SK-MEL-5 (cell line): Measurements from ENCODE around the gene USHBP1. TPM values are rescaled to one million over a fixed set of nuclear protein-coding genes. Genes with fewer than 3 reads are reported as not detected.
"Not testable (repeated sequence)": the region's sequence is repeated elsewhere in the genome, so short reads cannot be mapped to it uniquely, and the experiment has no call there.

ENCODE experiments used
- DNase-seq: peaks from one replicate; pipeline ENCODE4 v3.0.0-alpha.2; 2016; ENCODE audit warnings: low read depth, low spot score
- in situ Hi-C: cut with HindIII; loops from 2 replicates; pipeline ENCODE4 v1.10.0; 2016; ENCODE audit warnings: low sequenced_read_pairs, high pct_unique_total_duplicates, low pct_unique_long_range_greater_than_20kb
- total RNA-seq: library from RNA; depleted of rRNA; stranded (reverse); fragments of >200 nt; shearing (Covaris generic); gene quantifications from 2 replicates; pipeline ENCODE4 v1.2.3, GENCODE V29; 2014

USHBP1 gene
- total RNA-seq, 1 experiment from 2014 or later = not detected

DNA sequence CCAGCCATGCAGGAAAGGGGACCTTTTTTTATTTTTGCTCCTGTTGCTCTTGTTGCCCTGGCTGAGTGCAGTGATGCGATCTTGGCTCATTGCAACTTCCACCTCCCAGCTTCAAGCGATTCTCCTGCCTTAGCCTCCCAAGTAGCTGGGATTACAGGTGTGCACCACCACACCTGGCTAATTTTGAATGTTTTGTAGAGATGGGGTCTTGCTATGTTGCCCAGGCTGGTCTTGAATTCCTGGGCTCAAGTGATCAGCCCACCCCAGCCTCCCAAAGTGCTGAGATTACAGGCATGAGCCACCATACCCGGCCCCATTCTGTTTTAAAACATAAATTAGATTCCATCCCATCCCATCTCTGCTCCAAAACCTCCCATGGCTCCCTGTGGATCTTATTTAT lies 10.3 kb upstream of the USHBP1 start:
- DNase-seq, in situ Hi-C loops: not testable (repeated sequence)

DNA sequence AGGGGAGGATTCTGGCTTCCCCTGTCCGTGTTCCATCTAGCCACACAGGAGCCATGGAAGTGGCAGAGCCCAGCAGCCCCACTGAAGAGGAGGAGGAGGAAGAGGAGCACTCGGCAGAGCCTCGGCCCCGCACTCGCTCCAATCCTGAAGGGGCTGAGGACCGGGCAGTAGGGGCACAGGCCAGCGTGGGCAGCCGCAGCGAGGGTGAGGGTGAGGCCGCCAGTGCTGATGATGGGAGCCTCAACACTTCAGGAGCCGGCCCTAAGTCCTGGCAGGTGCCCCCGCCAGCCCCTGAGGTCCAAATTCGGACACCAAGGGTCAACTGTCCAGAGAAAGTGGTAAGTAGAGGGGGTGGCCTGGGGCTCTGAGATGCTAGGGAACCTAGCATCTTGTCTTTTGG lies 4.2 kb upstream of the USHBP1 start:
- in situ Hi-C loops = no loop called here
- no peak for DNase-seq

DNA sequence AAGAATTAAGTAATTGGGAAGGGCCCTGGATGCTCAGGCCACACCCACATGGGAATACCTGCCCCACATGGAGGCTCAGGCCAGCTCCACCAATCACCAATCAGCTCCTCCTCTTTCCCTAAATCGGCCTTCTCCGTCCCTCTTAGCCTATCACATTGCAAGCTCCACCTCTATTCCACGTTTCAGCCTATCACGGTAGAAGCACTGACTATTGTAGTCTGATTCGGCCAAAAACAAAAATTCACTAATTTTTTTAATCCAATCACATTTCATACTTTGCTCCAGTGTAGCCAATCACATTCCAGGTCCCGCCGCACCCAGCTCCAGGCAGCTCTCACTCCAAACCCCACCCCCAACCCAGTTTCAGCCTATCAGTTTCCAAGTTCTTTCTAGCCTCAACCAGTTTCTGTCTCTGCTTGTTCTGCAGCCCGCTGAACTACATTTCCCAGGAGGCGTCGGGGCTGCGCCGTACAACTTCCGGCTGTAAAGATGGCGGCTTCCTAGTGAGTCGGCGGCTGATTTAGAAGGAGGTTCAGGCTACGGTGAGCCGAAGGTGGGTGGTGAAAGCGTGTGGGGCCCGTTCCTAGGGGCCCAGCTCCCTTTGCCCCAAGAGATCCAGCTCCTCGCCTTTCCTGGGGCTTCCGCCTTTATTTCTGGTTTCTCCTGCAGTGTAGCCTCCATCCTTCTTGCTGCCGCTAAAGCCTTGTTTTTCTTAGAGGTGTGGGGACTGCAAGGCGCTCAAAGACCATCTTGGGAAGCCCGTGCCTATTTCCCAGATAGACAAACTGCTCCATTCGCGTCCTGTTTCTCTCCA lies 2.6 kb upstream of the USHBP1 start, which contains the start of gene BABAM1:
TSS of gene BABAM1 (plus strand) at position 469 of the 814 bp plus-strand sequence. CDS start 1,364 bp downstream, outside the sequence.
- peak; percentile 97 for DNase-seq
- in situ Hi-C loops = no loop called here

DNA sequence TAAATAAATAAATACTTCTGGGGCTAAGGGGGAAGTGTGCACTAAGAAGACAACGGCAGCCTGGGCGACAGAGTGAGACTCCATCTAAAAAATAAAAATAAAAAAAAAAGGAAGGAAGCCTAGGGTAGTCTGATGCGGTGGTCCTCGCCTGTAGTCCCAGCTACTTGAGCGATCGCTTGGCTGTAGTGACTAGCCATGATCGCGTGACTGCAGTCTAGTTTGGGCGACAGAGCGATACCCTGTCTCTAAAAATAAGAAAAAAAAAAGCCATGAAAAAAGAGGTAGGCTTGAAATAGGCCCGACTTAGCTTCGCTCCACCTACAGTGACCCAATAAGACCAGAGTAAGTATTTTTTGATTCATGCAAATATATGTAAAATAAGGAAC lies 2.0 kb upstream of the USHBP1 start:
- in situ Hi-C loops = no loop called here
- DNase-seq = no peak

DNA sequence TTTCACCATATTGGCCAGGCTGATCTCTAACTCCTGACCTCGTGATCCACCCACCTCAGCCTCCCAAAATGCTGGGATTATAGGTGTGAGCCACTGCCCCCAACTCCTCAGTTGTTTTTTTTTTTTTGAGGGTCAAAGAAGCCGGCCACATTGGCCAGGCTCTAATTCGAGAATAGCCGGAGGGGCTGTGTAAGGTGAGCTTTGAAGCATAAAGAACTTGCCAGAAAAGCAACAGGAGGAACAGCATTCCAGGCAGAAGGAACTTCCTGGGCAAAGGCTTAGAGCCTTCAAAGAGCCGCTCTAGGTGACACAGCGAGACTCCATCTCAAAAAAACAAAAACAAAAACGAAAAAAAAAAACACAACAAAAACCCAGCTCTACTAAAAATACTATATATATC lies 1.5 kb upstream of the USHBP1 start:
- in situ Hi-C loops = no loop called here
- no peak for DNase-seq

DNA sequence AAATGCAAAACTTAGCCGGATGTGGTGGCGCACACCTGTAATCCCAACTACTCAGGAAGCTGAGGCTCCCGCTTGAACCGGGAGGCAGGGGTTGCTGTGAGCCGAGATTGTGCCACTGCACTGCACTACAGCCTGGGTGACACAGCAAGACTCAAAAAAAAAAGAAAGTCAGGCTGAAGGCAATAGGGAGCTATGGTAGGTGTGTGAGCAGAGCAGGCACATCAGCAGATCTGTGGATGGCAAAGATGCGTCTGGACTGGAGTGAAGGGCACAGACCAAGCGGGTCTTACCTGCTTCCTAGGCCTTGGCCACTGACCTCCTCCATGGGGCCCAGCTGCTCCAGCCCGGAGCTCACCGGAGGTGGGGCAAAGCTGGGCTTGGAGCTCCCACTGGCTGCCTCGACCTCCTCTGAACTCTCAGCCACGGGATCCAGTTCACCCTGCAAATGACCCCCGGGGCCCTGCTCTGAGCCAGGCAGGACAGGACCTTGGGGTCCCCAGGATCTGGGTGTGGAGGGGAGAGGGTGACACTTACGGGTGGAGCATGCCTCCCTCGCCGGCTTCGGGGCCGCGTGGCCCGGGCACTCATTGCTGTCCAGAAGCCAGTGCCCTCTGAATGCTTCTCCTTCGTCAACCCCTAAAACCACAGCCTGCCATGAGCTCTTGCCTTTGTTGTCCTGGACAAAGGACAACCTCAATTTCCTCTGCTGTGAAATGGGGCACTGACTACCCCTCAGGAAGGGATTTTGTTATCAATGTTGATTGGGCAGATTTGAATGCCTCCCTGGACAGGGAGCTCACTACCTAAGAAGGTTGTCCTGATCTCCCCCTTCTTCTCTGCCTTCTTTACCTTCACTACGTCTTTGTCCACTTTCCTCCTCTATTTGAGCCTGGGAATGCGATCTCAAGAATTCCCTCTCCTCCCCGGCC lies 569 bp downstream of the USHBP1 start:
- in situ Hi-C loops = no loop called here
- no peak for DNase-seq

DNA sequence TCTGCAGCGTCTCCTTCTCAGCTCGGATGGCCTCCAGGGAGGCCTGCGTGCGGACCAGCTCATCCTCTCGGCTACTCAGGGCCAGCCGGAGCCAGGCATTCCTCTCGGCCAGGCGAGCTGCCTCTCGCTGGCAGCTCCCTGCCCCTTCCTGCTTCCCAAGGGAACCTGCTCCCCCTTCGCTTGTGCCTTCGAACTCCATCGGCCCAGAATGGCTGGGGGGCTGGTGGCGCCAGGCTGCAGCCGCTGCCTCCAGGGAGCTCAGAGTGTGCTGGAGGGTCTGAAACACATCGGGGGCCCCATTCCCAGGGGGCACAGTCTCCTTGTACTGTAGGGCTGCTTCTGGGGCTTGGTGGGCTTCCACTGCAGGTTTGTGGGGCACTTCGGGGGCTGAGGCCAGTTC lies 2.0 kb downstream of the USHBP1 start:
- no peak for DNase-seq

DNA sequence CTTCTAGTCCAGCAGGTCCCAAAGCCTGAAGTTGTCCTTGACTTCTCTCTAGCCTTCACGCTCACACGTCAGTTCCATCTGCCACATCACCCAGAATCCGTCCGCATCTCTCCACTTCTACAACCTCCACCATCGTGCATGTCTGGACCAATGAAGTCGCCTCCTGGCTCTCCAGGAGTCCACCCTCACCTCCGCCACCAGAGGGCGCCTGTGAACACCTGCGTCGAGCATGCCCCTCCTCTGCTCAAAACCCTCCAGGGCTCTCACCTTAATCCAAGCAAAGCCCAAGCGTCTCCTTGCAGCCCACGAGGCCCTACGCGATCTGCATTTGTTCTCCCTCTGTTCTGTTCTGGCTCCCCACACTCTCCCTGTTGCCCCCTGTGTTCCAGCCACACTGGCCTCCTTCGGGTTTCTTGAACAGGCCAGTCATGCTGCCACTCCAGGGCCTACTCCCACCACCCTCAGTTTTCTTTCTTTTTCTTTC lies 3.7 kb downstream of the USHBP1 start:
- in situ Hi-C loops = no loop called here

More for the DNA sequence above, 2.0 kb downstream of the USHBP1 start:
- in situ Hi-C loops = no loop called here

DNA sequence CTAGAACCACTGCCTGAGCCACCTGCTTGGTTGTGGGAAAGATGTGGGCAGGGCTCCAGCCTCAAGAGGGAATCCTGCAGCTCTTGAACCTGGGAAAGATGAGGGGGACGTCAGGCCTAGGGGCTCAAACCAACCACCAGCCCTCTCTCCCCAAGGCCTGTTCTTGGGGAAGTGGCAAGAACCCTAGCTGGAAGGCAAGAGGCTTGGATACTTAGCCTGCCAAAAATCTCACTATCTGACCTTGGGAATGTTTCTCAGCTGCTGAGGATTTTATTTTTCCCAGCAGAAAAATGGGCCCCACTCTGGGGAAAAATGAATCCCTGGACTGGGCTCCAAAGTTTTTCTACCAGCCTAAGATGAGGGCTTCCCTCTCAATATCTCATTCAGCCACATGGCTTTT lies 4.6 kb downstream of the USHBP1 start:
- in situ Hi-C loops = no loop called here
- no peak for DNase-seq

More for the DNA sequence above, 3.7 kb downstream of the USHBP1 start:
- peak; percentile 86 for DNase-seq

DNA sequence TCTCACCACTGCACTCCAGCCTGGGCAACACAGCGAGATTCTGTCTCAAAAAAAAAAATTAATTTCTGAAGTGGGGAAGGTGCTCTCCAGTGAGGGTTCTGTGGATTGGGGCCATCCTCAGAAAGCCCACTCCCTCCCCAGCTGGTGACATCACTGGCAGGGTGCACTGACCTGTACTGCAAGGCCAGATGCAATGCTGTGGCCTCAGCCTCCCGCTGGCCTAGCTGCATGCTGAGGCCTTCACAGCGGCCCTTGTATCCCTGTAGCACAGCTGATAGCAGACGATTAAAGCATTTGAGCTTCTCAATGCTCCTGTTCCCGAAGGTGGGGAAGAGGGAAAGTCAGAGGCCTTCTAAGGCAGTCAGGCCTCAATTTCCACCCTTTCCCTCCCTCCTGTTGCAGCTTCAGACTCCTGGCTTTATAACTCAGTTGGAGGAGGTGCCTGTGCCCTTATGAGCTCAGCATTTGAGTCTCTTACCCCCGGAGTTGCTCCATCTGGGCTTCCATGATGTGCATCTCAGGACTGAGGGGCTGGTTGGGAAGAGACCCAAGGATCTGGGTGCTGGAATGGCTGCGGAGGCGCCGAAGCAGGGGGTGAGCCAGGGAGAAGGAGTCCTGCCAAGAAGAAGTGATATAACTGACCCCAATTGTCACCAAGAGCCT lies 5.3 kb downstream of the USHBP1 start:
- DNase-seq = no peak

DNA sequence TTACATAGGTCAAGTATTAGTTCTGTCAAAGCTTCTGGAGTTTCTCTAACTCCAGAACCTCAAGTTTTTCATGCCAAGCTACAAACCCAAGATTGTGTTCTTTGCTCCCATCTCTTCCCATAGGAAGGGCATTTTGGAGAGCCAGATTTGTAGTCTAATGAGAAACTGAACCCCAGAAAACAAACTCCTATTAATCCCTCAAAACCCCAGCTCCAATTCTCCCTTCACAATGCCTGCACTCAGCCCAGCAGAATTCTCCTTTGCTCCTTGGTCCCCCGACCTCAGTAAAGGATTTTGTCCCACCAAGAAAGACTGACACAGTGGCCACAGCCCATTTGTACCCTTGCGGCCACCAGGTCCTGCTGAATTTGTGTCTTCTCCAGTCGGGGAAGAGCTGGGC lies 8.4 kb downstream of the USHBP1 start:
- DNase-seq = no peak
- in situ Hi-C loops = no loop called here

More for the DNA sequence above, 5.3 kb downstream of the USHBP1 start:
- in situ Hi-C loops = no loop called here

DNA sequence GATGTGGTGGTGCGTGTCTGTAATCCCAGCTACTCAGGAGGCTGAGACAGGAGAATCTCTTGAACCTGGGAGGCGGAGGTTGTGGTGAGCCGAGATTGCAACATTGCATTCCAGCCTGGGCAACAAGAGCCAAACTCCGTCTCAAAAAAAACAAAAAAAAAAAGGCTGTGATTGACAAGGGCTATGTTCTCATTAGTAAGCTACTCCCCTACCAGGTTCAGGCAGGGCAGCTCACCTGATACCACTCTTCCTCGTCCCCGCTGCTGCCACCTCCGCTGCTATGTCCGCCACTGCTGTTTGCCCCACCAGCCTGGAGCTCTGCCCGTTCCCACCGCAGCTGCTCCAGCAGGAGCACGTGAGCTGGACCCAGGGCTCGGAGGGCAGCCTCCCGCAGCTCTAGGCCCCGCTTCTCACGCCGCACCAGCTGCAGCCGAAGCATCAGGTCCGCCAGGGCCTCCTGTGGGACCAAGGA lies 9.4 kb downstream of the USHBP1 start:
- no peak for DNase-seq
- in situ Hi-C loops = no loop called here

DNA sequence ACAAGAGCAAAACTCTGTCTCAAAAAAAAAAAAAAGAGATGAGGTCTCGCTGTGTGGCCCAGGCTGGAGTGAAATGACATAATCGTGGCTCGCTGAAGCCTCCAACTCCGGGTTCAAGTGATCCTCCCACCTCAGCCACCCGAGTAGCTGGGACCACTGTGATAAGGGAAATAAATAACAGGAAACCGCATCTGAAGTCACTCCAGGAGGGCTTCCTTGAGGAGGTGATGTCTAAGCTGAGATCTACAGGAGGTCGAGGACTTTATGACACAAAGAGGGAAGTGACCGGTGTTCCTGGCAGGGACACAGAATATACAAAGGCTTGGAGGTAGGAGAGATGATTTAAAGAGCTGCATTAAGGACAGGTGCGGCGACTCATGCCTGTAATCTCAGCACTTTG lies 9.9 kb downstream of the USHBP1 start:
- in situ Hi-C loops = no loop called here
- no peak for DNase-seq

DNA sequence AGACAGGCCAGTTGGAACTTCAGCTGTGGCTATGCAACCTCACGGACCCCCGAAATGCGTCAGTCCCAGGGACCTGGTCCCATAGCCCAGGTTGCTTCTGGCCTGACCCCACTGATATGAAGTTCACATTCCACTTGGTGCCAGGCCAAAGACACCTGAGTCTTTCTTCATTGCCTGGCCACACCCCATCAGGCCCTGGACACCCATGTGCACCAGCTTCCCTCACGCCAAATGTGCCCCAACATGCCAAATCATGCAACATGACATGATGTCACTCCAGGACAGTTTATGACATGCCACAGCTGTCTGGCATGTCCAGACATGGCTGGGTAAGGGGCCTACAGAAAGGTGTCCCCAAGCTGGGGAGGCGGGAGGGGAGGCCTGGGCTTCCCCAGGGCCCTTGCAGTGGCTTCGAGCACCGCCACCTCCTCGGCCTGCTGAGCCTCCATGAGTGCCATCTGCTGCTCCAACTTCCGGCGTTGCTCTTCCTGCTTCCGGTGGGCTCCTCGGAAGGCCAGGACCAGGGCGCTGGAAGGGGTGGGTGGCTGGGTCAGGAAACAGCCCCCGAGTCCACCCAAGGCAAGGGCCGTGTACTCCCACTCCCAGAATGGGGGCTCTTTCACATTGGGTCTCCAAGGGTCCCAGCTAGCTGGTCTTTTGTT lies 14.5 kb downstream of the USHBP1 start:
- no peak for DNase-seq
- in situ Hi-C loops = no loop called here

DNA sequence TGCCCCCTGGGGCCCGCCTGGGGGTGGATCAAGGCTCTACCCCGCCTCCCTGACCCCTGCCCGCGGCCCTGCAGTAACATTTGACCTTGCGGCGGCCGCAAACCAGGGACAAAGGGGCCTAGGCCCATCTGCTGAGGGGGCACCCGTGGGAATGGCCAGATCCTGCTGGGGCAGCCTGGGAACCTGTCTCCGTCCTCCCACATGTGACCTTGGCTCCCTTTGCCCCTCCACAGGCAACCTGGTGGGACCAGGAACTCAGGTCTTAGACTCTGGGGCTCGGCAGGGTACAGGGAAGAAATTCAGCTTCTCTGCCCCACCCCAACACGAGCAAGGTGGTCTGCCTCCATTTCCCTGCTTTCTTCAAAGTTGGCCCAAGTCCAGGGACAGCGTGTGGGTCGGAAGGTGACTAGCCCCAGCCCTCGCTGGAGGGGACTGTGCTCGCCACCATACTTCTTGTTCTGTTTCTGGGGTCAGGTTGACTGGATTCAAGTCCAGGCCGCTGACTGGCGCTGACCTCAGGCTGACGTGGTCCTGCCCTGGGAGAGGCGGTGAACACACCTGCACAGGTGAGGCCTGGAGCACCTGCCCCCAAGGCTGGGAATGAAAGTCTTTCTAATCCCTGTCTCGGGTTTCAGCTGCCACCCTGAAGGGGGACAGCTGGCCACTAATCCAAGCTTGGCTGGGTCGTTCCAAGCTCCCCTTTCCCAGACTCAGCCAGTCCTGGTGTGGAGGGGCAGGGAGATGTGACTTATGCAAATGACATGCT lies 16.4 kb downstream of the USHBP1 start:
- in situ Hi-C loops = no loop called here
- DNase-seq = no peak

DNA sequence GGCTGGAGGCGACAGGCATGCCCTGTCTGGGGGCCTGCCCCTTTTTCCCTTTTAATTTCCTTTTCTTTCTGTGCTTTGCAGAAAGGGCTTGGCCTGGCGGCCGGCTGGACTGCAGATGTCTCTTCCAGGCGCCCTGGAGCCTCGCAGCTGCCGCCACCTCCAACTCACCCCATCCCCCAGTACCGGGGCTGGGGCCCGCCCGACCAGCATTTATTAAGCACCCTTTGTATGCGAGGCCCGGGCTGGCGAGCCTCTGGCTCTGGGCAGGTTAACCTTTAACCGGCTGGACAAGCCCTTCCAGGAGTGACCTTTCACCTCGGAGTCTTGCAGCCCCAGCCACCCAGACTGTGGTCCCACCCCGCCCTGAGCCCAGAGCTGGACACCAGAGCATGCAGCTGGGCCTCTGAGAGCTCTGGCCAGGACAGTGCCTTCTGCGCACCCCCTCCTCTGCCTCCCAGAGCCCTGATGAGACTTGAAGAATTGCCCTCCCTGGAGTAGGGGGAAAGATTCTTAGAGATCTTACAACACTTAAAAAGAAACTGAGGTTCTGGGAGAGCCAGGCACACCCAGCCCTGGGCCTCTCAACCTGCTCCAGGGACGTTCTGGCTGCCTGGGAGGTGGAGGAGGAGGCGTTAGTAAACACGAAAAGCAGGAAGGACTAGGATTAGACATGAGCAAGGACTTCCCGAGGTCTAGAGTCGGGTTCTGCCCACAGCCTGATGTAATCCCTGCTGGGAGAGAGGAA lies 17.7 kb downstream of the USHBP1 start:
- in situ Hi-C loops = no loop called here
- DNase-seq = no peak
